Measurements from ENCODE around the gene PRR12. TPM values are rescaled to one million over a fixed set of nuclear protein-coding genes. Genes with fewer than 3 reads are reported as not detected.

PRR12 gene
- polyA plus RNA-seq, 1 donor = 17.4 TPM

- DNase-seq (ENCODE audit: low read depth) = no peak
Observed at GRCh38 chr19:49591731-49592485, 926 bp downstream of the PRR12 start.

GRCh38 chr19:49592486-49593232 lies 1.7 kb downstream of the PRR12 start:
- no peak for DNase-seq (ENCODE audit: low read depth)

- peak; percentile 58 for DNase-seq (ENCODE audit: low read depth)
Observed at GRCh38 chr19:49593233-49594113, 2.5 kb downstream of the PRR12 start.

- no peak for DNase-seq (ENCODE audit: low read depth)
Observed at GRCh38 chr19:49594157-49594992, 3.4 kb downstream of the PRR12 start.

- DNase-seq (ENCODE audit: low read depth) = no peak
Observed at GRCh38 chr19:49594993-49595818, 4.2 kb downstream of the PRR12 start.

- DNase-seq (ENCODE audit: low read depth) = no peak
Observed at GRCh38 chr19:49595819-49596404, 4.9 kb downstream of the PRR12 start.

GRCh38 chr19:49596407-49596806 lies 5.4 kb downstream of the PRR12 start:
- no peak for DNase-seq (ENCODE audit: low read depth)

- no peak for DNase-seq (ENCODE audit: low read depth)
Observed at GRCh38 chr19:49596954-49597702, 6.1 kb downstream of the PRR12 start.

- DNase-seq (ENCODE audit: low read depth) = no peak
Observed at GRCh38 chr19:49597703-49597974, 6.7 kb downstream of the PRR12 start.

GRCh38 chr19:49599378-49600295 lies 8.7 kb downstream of the PRR12 start:
- DNase-seq (ENCODE audit: low read depth) = no peak

GRCh38 chr19:49601482-49602038 lies 10.6 kb downstream of the PRR12 start:
- no peak for DNase-seq (ENCODE audit: low read depth)

GRCh38 chr19:49602806-49603205 lies 11.8 kb downstream of the PRR12 start:
- DNase-seq (ENCODE audit: low read depth) = no peak

- DNase-seq (ENCODE audit: low read depth) = no peak
Observed at GRCh38 chr19:49605605-49606004, 14.6 kb downstream of the PRR12 start.

- DNase-seq (ENCODE audit: low read depth) = no peak
Observed at GRCh38 chr19:49609499-49610092, 18.6 kb downstream of the PRR12 start.

GRCh38 chr19:49613374-49613773 lies 22.4 kb downstream of the PRR12 start:
- no peak for DNase-seq (ENCODE audit: low read depth)

GRCh38 chr19:49614096-49614833 lies 23.3 kb downstream of the PRR12 start:
- no peak for DNase-seq (ENCODE audit: low read depth)

- DNase-seq (ENCODE audit: low read depth) = no peak
Observed at GRCh38 chr19:49615861-49616260, 24.9 kb downstream of the PRR12 start.
